GM12878 (cell line): ENCODE measurements around the gene STRADB. TPM values are rescaled to one million over a fixed set of nuclear protein-coding genes. Genes with fewer than 3 reads are reported as not detected.
A peak's percentile ranks its signal among the peaks of the same experiment; 100 is the strongest.

ENCODE experiments used
- ATAC-seq: fragments of 200-7000 bp; cut with Tn5 transposase; 3 replicates; pipeline ENCODE4 v1.9.1; 2020; ENCODE audit warnings: mild to moderate bottlenecking, moderate library complexity
- BruUV-seq: library from RNA; stranded (reverse); fragments of 400-500 nt; replicated peaks from 2 replicates; lab custom pipeline; 2021; lab: Mats Ljungman, UMichigan
- CTCF ChIA-PET: fragments of 300-600 bp; sonication (Branson Sonifier 250); formaldehyde crosslinking; extraction: SDS; loops from one replicate; lab custom pipeline; 2021; ENCODE audit warnings: inconsistent platforms; lab: Yijun Ruan, JAX
- POLR2A ChIA-PET: fragments of 350-600 bp; formaldehyde crosslinking; extraction: SDS; loops from one replicate; lab custom pipeline; 2021; ENCODE audit warnings: inconsistent platforms; lab: Charles Lee
- RAD21 ChIA-PET: fragments of 300-600 bp; sonication (Branson Sonifier 250); formaldehyde crosslinking; loops from one replicate; lab custom pipeline; 2023; ENCODE audit warnings: antibody characterized with exemption; ENCODE audit not compliant: unreplicated experiment; lab: Charles Lee
- SMC1A ChIA-PET: fragments of 300-600 bp; sonication (Branson Sonifier 250); formaldehyde crosslinking; loops from one replicate; lab custom pipeline; 2023; ENCODE audit not compliant: unreplicated experiment, uncharacterized antibody; lab: Charles Lee
- DNase-seq: peaks from one replicate; pipeline ENCODE4 v3.0.0-alpha.2; 2011; ENCODE audit warnings: low read depth, low spot score
- FAIRE-seq: peaks from 3 replicates; lab custom pipeline; 2011; peaks lifted over from hg19 to GRCh38; lab: Jason Lieb, UNC
- H2AFZ ChIP-seq: 2 replicates; pipeline ENCODE4 v1.6.0; 2011; ENCODE audit warnings: low read depth, low read length, control low read depth; ENCODE audit not compliant: control insufficient read depth
- H3K27ac ChIP-seq: 2 replicates; pipeline ENCODE4 v1.5.1; 2011; ENCODE audit warnings: control low read depth; ENCODE audit not compliant: control insufficient read depth, insufficient read depth
- H3K27me3 ChIP-seq, 2 experiments: replicated peaks in 1 of 2; 2 replicates each; pipeline versions ENCODE4 v1.6.0 to v1.6.1; 2011; ENCODE audit warnings: low read length in 1 of 2; ENCODE audit not compliant: control insufficient read depth in 2 of 2, insufficient read depth in 2 of 2
- H3K36me3 ChIP-seq, 2 experiments: 2 replicates each; pipeline ENCODE4 v1.5.1; 2011; ENCODE audit warnings: low read length in 1 of 2; ENCODE audit not compliant: control insufficient read depth in 2 of 2, insufficient read depth in 2 of 2
- H3K4me1 ChIP-seq: 2 replicates; pipeline ENCODE4 v1.6.1; 2011; ENCODE audit warnings: mild to moderate bottlenecking, low read length, moderate library complexity, mixed read lengths; ENCODE audit not compliant: control insufficient read depth, insufficient read depth
- H3K4me2 ChIP-seq: 2 replicates; pipeline ENCODE4 v1.6.0; 2011; ENCODE audit warnings: control low read depth; ENCODE audit not compliant: control insufficient read depth, insufficient read depth
- H3K4me3 ChIP-seq: fragments of 200-600 bp; sonication (generic); 2 replicates; pipeline ENCODE4 v1.5.1; 2016
- H3K79me2 ChIP-seq: 2 replicates; pipeline ENCODE4 v1.6.0; 2011; ENCODE audit warnings: low read length; ENCODE audit not compliant: control insufficient read depth, insufficient read depth
- H3K9ac ChIP-seq: 2 replicates; pipeline ENCODE4 v1.8.0; 2011; ENCODE audit warnings: low read length, control low read depth, mixed read lengths; ENCODE audit not compliant: control insufficient read depth, insufficient read depth
- H3K9me3 ChIP-seq: replicated peaks from 3 replicates; pipeline ENCODE4 v1.5.1; 2011; ENCODE audit warnings: mild to moderate bottlenecking, low read length; ENCODE audit not compliant: control insufficient read depth, insufficient read depth
- H4K20me1 ChIP-seq: 2 replicates; pipeline ENCODE4 v1.6.0; 2011; ENCODE audit not compliant: control insufficient read depth, insufficient read depth
- CHD2 ChIP-seq: IDR thresholded peaks from 2 replicates; pipeline ENCODE4 v1.6.1; 2011; ENCODE audit warnings: low read depth, low read length, improper control_type of control experiment, borderline replicate concordance
- CTCF ChIP-seq, 3 experiments: IDR thresholded peaks in 2 of 3; conservative IDR thresholded peaks in 1 of 3; 2 replicates each; pipeline ENCODE4 v1.5.1; 2011; ENCODE audit warnings: low read depth in 3 of 3, low read length in 3 of 3, mild to moderate bottlenecking in 3 of 3, control low read depth in 2 of 3, moderate library complexity in 2 of 3, inconsistent platforms in 1 of 3, mixed read lengths in 1 of 3; ENCODE audit not compliant: control insufficient read depth in 2 of 3, insufficient read depth in 1 of 3; ENCODE audit errors: extremely low read depth in 1 of 3
- E2F8 ChIP-seq: fragments of 450-650 bp; IDR thresholded peaks from 2 replicates; pipeline ENCODE4 v1.6.1; 2018; ENCODE audit warnings: mild to moderate bottlenecking, low read depth, moderate library complexity; ENCODE audit not compliant: partially characterized antibody
- FOXM1 ChIP-seq: IDR thresholded peaks from 2 replicates; pipeline ENCODE4 v1.6.1; 2012; ENCODE audit warnings: low read depth, mild to moderate bottlenecking, inconsistent platforms, low read length, moderate library complexity
- HDAC6 ChIP-seq: fragments of 200-600 bp; sonication (generic); IDR thresholded peaks from one replicate; pipeline ENCODE4 v1.8.0; 2017; ENCODE audit warnings: antibody characterized with exemption; ENCODE audit not compliant: unreplicated experiment
- IRF5 ChIP-seq: fragments of 450-650 bp; IDR thresholded peaks from 2 replicates; pipeline ENCODE4 v1.6.1; 2017; ENCODE audit warnings: borderline replicate concordance
- NKRF ChIP-seq: fragments of 450-650 bp; conservative IDR thresholded peaks from 2 replicates; pipeline ENCODE4 v1.6.1; 2017; ENCODE audit warnings: mild to moderate bottlenecking, moderate library complexity
- NR2F1 ChIP-seq: fragments of 450-650 bp; conservative IDR thresholded peaks from 2 replicates; pipeline ENCODE4 v1.6.1; 2017; ENCODE audit warnings: mild to moderate bottlenecking
- RBBP5 ChIP-seq: fragments of 200-600 bp; sonication (generic); conservative IDR thresholded peaks from 2 replicates; pipeline ENCODE4 v1.6.1; 2016
- RCOR1 ChIP-seq: conservative IDR thresholded peaks from 2 replicates; pipeline ENCODE4 v1.6.1; 2012; ENCODE audit warnings: low read depth, low read length, improper control_type of control experiment
- SMAD5 ChIP-seq: IDR thresholded peaks from 2 replicates; pipeline ENCODE4 v1.6.1; 2016; ENCODE audit warnings: antibody characterized with exemption, low read depth
- SUPT20H ChIP-seq: IDR thresholded peaks from 2 replicates; pipeline ENCODE4 v1.6.1; 2011; ENCODE audit warnings: low read depth, mild to moderate bottlenecking, low read length, moderate library complexity, borderline replicate concordance; ENCODE audit not compliant: control insufficient read depth
- SUZ12 ChIP-seq: fragments of 200-600 bp; sonication (generic); IDR thresholded peaks from one replicate; pipeline ENCODE4 v1.6.1; 2018; ENCODE audit warnings: antibody characterized with exemption, mild to moderate bottlenecking; ENCODE audit not compliant: unreplicated experiment
- USF1 ChIP-seq: IDR thresholded peaks from 2 replicates; pipeline ENCODE4 v1.6.1; 2011; ENCODE audit warnings: borderline replicate concordance, low read depth, mild to moderate bottlenecking, moderate library complexity, mixed read lengths, low read length; ENCODE audit not compliant: insufficient read depth; ENCODE audit errors: extremely low read length
- WRNIP1 ChIP-seq: IDR thresholded peaks from 2 replicates; pipeline ENCODE4 v1.6.1; 2011; ENCODE audit warnings: low read depth, low read length, improper control_type of control experiment, borderline replicate concordance
- ZBED1 ChIP-seq: IDR thresholded peaks from 2 replicates; pipeline ENCODE4 v1.6.1; 2016; ENCODE audit warnings: borderline replicate concordance
- WGBS: methylation state at CpG from one replicate; pipeline ENCODE4 v1.1.6; 2016; ENCODE audit warnings: low lambda C conversion rate; ENCODE audit not compliant: insufficient replicate concordance, insufficient coverage; ENCODE audit errors: missing lambda C conversion rate; 5-methylcytosine and 5-hydroxymethylcytosine counted together
- in situ Hi-C: fragments of 300-500 bp; cut with MboI; formaldehyde crosslinking; loops from 9 replicates; pipeline ENCODE4 v1.14.3; 2018; ENCODE audit warnings: mixed read lengths
- intact Hi-C: fragments of 100-400 bp; cut with micrococcal nuclease; formaldehyde crosslinking; loops from one replicate; pipeline ENCODE4 v1.14.2; 2022; ENCODE audit not compliant: unreplicated experiment
- polyA plus RNA-seq, 11 experiments: library from polyadenylated mRNA; depleted of rRNA in 4 of 11; unstranded in 6 of 11; stranded (reverse) in 5 of 11; fragments of >200 nt; fragmentation: Nextera tagmentation in 4 of 11; fragmentation: Illumina TruSeq in 1 of 11; extraction: Ambion mirVana in 4 of 11; extraction: Trizol in 1 of 11; gene quantifications; 1 replicate in 1 of 11; 2 replicates in 10 of 11; pipeline versions ENCODE4 v1.2.1 to v1.2.3, GENCODE V29; 2011 to 2016; ENCODE audit warnings: inconsistent platforms in 2 of 11, missing spikeins in 2 of 11, low read depth in 1 of 11
- total RNA-seq, 4 experiments: library from RNA; depleted of rRNA in 3 of 4; stranded (reverse); fragments of >200 nt in 3 of 4; fragmentation: Illumina TruSeq in 1 of 4; extraction: Trizol in 1 of 4; gene quantifications; 2 replicates each; pipeline versions ENCODE4 v1.2.1 to v1.2.3, GENCODE V29; 2013 to 2021

STRADB gene
- total and polyA plus RNA-seq, 10 of the 15 experiments (the other 5 are each of a cell fraction or from before 2014, with no cell fraction given), result 7.6 to 58.3 (median 32.2) TPM

- SMC1A ChIA-PET, result no interaction called here
- Histone ChIP-seq H3K36me3 (no peaks in the 10 kb centered on the region), H3K9me3 (no peaks in the 10 kb centered on the region), H3K27ac (no peak overlapping the region), H3K9ac (no peak overlapping the region), H3K79me2 (no peaks in the 10 kb centered on the region), H3K4me2 (no peak overlapping the region), H3K4me3 (no peak overlapping the region), H2AFZ (no peak overlapping the region), H3K4me1 (peaks cover 4% of the 10 kb centered on the region; the same call in 1 of the 2 replicates), H3K27me3 (no peaks in the 10 kb centered on the region), H4K20me1 (no peaks in the 10 kb centered on the region)
- no peak for DNase-seq
- TSS peak; percentile 31 for BruUV-seq
- WGBS, result 36% methylated on average over 4 of the region's 4 CpGs
- intact Hi-C loops (no loop called here), in situ Hi-C loops (no loop called here)
- no peak for ATAC-seq
- RAD21 ChIA-PET, result no interaction called here
- CTCF ChIA-PET, result no interaction called here
- FAIRE-seq, result no peak
- POLR2A ChIA-PET, result no interaction called here
- TF ChIP-seq E2F8 (no peak), FOXM1 (no peak), IRF5 (no peak), NR2F1 (no peak), CTCF (IDR thresholded peaks at IDR 0.05 in 2 of 3, conservative IDR thresholded peaks at IDR 0.05 in 1 of 3; ENCODE audit: control insufficient read depth in 2 of 3, extremely low read depth in 1 of 3, insufficient read depth in 1 of 3, low read depth in 3 of 3, low read length in 3 of 3) (no peak), USF1 (no peak), ZBED1 (no peak), SMAD5 (no peak), RBBP5 (no peak), NKRF (no peak), WRNIP1 (no peak), SUZ12 (no peak), HDAC6 (no peak), SUPT20H (no peak), RCOR1 (no peak), CHD2 (no peak)
These were observed 31.6 kb upstream of the STRADB start for GRCh38 chr2:201419986-201420385.
